Occipital lobe (tissue), 2 donors: ENCODE measurements around the gene WWOX. TPM values are rescaled to one million over a fixed set of nuclear protein-coding genes. Genes with fewer than 3 reads are reported as not detected.

Experiments used
- DNase-seq: peaks from one replicate; lab custom pipeline; 2025; lab: John Stamatoyannopoulos, UW
- total RNA-seq: library from RNA; depleted of rRNA; stranded (reverse); fragments of >200 nt; gene quantifications from one replicate; pipeline ENCODE4 v1.2.3, GENCODE V29; 2014

WWOX gene
- total RNA-seq, 1 donor from 2014 or later: 20.9 TPM

DNA sequence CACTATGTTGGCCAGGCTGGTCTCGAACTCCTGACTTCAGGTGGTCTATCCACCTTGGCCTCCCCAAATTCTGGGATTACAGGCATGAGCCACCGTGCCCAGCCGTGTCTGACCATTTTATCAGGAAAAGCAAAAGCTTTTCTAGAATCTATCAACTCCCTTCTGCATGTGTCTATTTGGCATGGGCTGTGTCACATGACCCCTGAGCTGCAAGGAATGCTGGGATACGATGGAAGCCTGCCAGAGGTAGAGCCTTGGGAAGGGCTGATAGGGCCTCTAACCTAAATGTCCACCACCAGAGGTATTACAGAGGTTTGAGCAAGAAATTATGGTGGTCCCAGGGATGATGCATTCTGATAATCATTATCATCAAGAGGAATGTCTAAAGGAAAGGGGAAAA lies 616.2 kb downstream of the WWOX start:
- no peak for DNase-seq

GRCh38 chr16:78718141-78718540 lies 618.7 kb downstream of the WWOX start:
- no peak for DNase-seq

DNA sequence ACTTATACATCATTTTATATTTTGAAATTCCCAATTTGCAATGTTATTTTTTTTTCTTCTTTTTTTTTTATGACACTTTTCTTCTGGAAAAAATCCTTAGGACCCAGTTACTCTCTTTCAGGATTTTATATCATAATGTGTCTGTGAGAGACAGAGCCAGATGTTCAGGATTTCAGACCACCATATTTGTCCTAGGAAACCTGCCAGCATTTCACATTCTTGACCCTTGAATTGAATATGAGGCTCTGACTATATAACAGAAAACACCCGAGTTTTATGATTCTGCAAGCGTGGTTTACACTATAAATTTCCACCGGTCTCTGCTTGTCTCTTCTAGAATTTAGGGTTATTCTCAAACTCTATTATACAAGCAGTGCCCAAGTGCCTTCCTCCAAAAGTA lies 621.0 kb downstream of the WWOX start:
- DNase-seq: no peak

DNA sequence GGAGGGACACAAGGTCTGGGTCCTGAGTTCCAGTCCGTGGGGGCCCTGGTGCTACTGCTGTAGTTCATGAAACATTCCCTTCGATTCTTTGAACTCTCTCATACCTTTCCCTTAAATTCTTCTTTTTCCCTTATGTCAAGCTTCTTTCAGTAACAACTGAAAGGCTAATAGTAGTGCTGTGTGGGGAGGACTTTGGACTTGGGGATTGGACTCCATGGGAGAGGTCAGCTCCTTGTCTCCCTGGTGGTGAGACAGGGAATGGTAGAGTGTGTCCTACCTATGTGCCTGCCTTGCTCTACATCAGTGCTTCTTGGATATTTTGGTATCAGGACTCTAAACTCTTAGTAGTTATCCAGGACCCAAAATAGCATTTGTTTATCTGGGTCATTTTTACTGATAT lies 628.1 kb downstream of the WWOX start:
- DNase-seq: no peak

GRCh38 chr16:78729687-78730086 lies 630.2 kb downstream of the WWOX start:
- no peak for DNase-seq

- DNase-seq: no peak
Measured at GRCh38 chr16:78731785-78732184, 632.3 kb downstream of the WWOX start.

DNA sequence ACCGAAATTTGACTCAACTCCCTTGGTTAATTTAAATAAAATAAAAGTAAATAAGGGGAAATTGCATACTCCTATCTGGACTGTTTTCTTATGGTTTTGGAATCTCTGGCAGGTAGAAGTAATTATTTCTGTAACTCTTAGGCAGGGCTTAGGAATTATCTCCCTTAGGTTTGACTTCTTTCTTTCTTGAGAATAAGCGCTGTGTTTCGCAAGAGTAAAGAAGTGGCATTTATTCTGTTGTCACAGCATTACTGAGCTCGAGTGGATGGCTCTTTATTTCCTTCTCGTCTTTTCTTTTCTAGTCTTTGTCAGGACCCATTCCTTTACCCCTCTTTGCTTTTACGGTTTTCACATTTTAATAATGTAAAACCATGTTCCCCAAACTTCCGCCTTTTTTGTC lies 633.2 kb downstream of the WWOX start:
- no peak for DNase-seq

DNA sequence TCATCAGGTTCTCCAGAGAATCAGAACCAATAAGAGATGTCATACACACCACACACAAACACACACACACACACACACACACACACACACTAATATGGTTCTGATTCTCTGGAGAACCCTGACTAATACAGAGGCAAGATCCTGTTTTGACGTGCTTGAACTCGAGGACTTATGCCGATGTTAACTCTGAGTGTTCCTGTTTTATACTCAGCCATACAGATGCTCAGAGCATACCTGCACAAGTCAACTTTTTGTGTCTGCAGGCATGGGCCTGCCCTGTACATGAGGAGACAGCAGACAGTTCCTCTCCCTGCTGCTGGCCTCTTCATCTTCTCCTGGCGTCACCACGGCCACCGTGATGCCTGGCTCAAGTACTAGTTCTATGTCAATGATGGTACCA lies 635.9 kb downstream of the WWOX start:
- no peak for DNase-seq

DNA sequence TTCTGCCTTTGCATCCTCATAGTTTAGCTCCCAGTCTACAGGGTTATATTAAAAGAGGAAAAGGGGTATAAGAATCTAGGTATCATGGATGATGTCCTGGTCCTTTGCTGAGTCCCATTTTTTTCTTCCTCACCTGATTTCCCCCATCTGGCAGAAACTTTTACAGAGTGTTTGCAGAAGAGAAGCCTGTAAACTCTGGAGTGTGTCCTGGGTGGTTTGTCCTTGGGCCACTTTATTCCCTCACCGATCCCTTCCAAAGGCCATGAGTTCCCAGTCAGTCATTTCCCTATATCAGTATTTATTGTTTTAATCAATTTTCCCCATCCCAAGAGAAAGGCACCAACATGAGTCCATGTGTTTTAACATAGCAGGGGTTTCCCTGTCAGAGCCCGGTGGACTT lies 638.2 kb downstream of the WWOX start:
- DNase-seq: no peak

- DNase-seq: no peak
Measured at GRCh38 chr16:78738557-78738956, 639.1 kb downstream of the WWOX start.

DNA sequence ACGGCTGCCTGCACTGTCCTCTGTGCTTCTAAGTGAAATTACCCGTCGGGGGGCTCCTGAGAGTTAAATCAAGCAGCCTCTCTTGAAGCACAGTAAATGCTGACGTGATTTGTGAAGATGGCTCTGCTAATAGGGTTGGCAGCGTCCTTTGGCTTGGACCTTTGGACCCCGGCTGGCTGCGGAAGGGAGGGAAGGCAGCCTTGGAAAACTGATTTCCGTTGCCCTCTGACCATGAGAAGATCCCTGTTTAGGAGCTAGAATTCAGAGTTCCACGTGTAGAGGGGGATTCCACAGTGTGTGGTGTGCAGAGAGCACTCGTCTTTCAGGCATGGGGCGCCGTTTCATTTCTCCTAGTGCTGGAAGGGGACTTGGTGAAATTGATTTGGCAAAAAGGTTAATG lies 640.8 kb downstream of the WWOX start:
- DNase-seq: no peak

DNA sequence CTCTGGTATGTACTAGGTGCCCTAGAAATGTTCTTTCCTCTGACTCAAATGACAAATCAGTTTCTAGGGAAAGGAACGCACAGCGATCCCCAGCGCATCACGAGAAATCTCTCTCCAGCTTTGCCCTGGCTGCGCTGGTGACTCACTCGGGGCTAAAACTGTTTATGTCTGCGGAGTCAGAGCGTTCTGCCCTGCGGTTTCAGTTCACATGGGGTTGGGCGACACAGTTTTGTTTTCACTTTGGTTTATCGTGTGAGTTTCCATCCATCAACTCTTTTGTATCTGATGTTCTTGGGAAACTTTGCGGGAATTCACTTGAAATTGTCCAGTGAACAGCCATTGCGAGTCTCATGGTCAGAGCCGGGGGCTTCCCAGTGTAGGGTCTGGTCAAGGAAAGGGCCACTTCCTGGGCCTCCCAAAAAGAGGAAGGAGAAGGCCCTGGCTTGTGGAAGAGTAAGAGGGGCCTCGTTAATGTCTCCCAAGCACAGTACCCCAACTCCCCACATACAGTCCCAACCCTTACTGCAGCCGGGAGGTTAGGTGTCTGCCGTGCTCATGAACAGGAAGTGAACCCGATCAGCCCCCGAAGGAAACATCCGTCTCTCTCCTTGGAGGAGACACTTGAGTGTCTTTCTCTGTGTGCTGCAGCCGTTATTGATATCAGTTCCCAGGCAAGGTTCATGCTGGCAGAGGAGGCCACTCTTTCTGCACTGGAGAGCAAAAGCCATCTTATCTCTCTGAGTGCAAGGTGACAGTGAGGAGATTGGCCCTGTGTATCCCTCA lies 643.2 kb downstream of the WWOX start:
- no peak for DNase-seq

GRCh38 chr16:78743556-78743955 lies 644.1 kb downstream of the WWOX start:
- DNase-seq: no peak

- DNase-seq: no peak
Measured at GRCh38 chr16:78744099-78744498, 644.6 kb downstream of the WWOX start.

DNA sequence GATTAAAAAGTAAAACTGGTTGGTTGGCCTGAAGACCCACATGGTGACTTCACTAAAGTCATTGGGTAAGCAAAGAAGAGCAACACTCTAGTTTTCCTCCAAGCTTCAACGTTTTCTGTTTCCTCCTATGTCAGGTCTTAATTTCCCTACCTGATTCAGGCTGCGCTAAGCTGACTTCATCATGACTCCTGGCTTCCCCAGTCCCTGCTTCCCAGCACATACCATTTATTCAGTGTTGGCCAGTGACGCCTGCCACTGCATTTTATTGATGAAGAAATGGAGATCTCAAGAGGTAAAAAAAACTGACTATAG lies 645.3 kb downstream of the WWOX start:
- DNase-seq: no peak

DNA sequence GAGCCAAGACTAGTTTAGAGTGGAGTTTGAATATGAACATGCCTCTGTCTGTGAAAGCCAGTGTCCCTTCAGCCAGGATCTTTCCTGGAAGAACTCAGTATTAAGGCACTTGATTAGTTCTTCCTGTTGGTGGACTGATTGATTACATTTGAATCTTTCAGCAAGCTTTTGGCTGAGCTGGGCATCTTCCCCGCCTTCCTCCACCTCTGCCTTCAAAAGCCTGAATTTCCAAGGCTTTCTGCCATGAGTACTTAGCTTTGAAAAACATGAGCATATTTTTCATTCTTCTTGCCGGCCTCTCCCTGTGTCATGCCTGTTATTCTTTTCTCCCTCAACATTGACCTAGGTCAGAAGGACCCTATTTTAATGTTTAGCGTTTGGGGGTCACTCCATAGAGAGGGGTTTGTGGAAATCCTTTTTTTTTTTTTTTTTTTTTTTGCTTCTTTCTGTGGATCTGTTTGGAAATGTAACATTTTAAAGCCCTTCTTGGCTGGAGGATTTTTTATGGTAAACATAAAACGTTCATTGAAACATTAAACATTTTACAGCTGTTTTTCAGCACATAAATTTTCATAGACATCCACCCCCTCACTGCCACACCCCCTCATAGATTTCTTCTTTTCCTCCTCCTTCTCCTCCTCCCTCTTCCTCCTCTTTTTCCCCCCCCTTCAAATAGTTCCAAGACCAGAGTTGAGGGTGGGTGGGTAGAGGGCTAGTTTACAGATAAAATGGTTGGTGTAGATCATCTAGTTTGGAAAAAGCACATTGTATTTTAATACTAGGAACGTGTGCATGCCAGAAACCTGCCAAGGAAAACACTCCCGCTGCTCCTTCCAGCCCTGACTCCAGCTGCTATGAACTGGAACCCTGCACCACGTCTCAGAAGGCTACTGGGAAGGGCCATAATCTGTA lies 645.9 kb downstream of the WWOX start:
- DNase-seq: no peak

DNA sequence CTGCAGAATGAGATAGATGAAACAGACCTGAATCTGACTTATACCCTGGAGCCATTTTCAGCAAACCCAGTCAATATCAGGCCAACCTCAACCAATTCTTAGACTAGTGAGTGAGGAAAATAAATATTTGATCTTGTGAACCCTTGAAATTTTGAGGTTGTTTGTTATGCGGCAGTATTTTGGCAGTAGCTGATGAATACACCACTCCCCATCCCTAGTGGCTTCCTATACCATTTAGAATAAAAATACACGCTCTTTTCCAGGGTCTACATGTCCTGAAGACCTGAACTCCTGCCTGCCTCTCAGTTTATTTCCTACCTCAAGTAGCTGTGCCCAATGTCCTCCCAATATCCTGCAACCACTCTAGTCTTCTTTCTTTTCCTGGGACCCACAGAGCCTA lies 647.3 kb downstream of the WWOX start:
- no peak for DNase-seq

- no peak for DNase-seq
Measured at GRCh38 chr16:78748220-78748929, 648.9 kb downstream of the WWOX start.

DNA sequence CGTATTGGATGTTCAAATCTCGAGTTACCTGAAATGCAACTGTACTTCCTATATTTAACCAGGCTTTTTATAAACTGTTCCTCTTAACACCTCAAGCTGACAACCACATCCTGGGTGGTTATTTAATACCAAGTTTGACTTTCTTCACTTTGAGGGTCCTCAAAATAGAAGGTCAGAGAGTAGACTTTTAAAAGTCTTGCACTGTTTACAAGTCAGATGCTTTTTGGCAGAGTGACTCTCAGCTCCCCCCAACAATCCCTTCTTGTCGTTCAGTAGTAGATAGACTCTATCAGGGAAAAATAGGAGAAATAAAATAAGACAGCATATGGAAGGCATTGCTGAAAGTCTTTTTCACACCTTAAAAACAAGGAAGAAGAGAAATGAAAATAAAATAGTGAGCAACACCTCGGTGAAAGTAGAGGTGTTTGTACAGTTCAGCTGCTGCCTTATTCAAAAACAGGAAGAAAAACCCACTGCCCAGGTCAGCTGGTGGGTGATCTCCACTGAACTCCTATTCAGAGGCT lies 650.4 kb downstream of the WWOX start:
- no peak for DNase-seq

- DNase-seq: no peak
Measured at GRCh38 chr16:78750611-78751010, 651.2 kb downstream of the WWOX start.

GRCh38 chr16:78751601-78752000 lies 652.1 kb downstream of the WWOX start:
- DNase-seq: no peak

DNA sequence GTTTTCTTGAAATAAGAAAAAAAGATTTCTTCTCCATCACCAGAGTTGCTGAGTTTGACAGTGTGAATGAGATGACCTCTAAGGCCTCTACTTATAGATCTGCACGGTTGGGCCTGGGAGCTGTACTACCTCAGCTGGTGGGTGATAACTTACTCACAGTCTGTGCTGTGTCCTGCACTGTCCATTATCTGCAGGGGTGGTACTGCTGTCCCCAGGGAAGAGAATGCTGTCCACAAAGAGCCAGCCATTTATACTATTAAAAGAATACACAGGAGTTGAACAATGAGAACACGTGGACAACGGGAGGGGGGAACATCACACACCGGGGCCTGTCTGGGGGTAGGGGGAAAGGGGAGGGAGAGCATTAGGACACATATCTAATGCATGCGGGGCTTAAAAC lies 655.3 kb downstream of the WWOX start:
- DNase-seq: no peak
